ENCODE measurements around the gene PID1. TPM values are rescaled to one million over a fixed set of nuclear protein-coding genes. Genes with fewer than 3 reads are reported as not detected.

Gene PID1
- total RNA-seq, 1 donor from 2014 or later, result 1.4 TPM

- Histone ChIP-seq H3K9me3 (ENCODE audit: low read depth) (no peaks in the 10 kb centered on the region), H3K4me1 (no peaks in the 10 kb centered on the region), H3K4me3 (no peak overlapping the region), H4K20me1 (ENCODE audit: low read depth) (no peaks in the 10 kb centered on the region), H3F3A (ENCODE audit: low read depth) (no peaks in the 10 kb centered on the region), H3K9ac (no peak overlapping the region), H3K79me2 (ENCODE audit: low read depth) (no peaks in the 10 kb centered on the region), H2AFZ (replicated peaks) (no peak overlapping the region), H3K27me3 (no peaks in the 10 kb centered on the region), H3K27ac (no peak overlapping the region), H3K36me3 (no peaks in the 10 kb centered on the region), H3K4me2 (no peak overlapping the region)
- TF ChIP-seq CTCF (IDR thresholded peaks at IDR 0.05) (no peak), EZH2 (IDR thresholded peaks at IDR 0.05) (no peak), EZH2phosphoT487 (IDR thresholded peaks at IDR 0.05) (no peak)
- H3K27ac Mint-ChIP-seq, result no peak overlapping the region
- H3K27me3 Mint-ChIP-seq (ENCODE audit: insufficient read depth, low read depth), result no peaks in the 10 kb centered on the region
- no peaks in the 10 kb centered on the region for H3K4me1 Mint-ChIP-seq
- no peak overlapping the region for H3K4me3 Mint-ChIP-seq
- no peaks in the 10 kb centered on the region for H3K36me3 Mint-ChIP-seq
- DNase-seq (ENCODE audit: low spot score), result no peak
- peaks cover under 1% of the 10 kb centered on the region for H3K9me3 Mint-ChIP-seq
These were observed 169.8 kb downstream of the PID1 start for GRCh38 chr2:229101314-229101713.

- no peaks in the 10 kb centered on the region for H4K20me1 ChIP-seq (ENCODE audit: low read depth)
- H3K79me2 ChIP-seq (ENCODE audit: low read depth), result no peaks in the 10 kb centered on the region
- H2AFZ ChIP-seq (replicated peaks), result no peak overlapping the region
- Mint-ChIP-seq H3K4me1 (no peaks in the 10 kb centered on the region), H3K4me3 (no peak overlapping the region), H3K27ac (no peak overlapping the region), H3K9me3 (no peaks in the 10 kb centered on the region), H3K36me3 (no peaks in the 10 kb centered on the region), H3K27me3 (ENCODE audit: insufficient read depth, low read depth) (no peaks in the 10 kb centered on the region)
- H3K4me1 ChIP-seq, result no peaks in the 10 kb centered on the region
- no peaks in the 10 kb centered on the region for H3F3A ChIP-seq (ENCODE audit: low read depth)
- H3K27ac ChIP-seq, result no peak overlapping the region
- H3K9ac ChIP-seq, result no peak overlapping the region
- H3K27me3 ChIP-seq, result no peaks in the 10 kb centered on the region
- no peak overlapping the region for H3K4me2 ChIP-seq
- no peaks in the 10 kb centered on the region for H3K36me3 ChIP-seq
- H3K9me3 ChIP-seq (ENCODE audit: low read depth), result no peaks in the 10 kb centered on the region
- no peak overlapping the region for H3K4me3 ChIP-seq
- TF ChIP-seq CTCF (IDR thresholded peaks at IDR 0.05) (no peak), EZH2phosphoT487 (IDR thresholded peaks at IDR 0.05) (no peak), EZH2 (IDR thresholded peaks at IDR 0.05) (no peak)
- no peak for DNase-seq (ENCODE audit: low spot score)
These were observed 171.9 kb downstream of the PID1 start for GRCh38 chr2:229099231-229099630.

GRCh38 chr2:229098801-229099200, 172.3 kb downstream of the PID1 start:
- no peaks in the 10 kb centered on the region for H4K20me1 ChIP-seq (ENCODE audit: low read depth)
- Mint-ChIP-seq H3K36me3 (no peaks in the 10 kb centered on the region), H3K4me3 (no peak overlapping the region), H3K4me1 (no peaks in the 10 kb centered on the region), H3K27ac (no peak overlapping the region), H3K9me3 (no peaks in the 10 kb centered on the region), H3K27me3 (ENCODE audit: insufficient read depth, low read depth) (no peaks in the 10 kb centered on the region)
- no peaks in the 10 kb centered on the region for H3K4me1 ChIP-seq
- TF ChIP-seq CTCF (IDR thresholded peaks at IDR 0.05), result no peak
- no peak for TF ChIP-seq EZH2phosphoT487 (IDR thresholded peaks at IDR 0.05)
- no peak for TF ChIP-seq EZH2 (IDR thresholded peaks at IDR 0.05)
- no peak for DNase-seq (ENCODE audit: low spot score)
- no peak overlapping the region for H3K27ac ChIP-seq
- no peak overlapping the region for H2AFZ ChIP-seq (replicated peaks)
- H3K9ac ChIP-seq, result no peak overlapping the region
- H3F3A ChIP-seq (ENCODE audit: low read depth), result no peaks in the 10 kb centered on the region
- H3K36me3 ChIP-seq, result no peaks in the 10 kb centered on the region
- no peaks in the 10 kb centered on the region for H3K27me3 ChIP-seq
- H3K4me3 ChIP-seq, result no peak overlapping the region
- H3K9me3 ChIP-seq (ENCODE audit: low read depth), result no peaks in the 10 kb centered on the region
- no peaks in the 10 kb centered on the region for H3K79me2 ChIP-seq (ENCODE audit: low read depth)
- no peak overlapping the region for H3K4me2 ChIP-seq

Measured in neural progenitor cell (in vitro differentiated cells).